GM12801 (cell line): ENCODE results near the gene SNX27.
A peak's percentile ranks its signal among the peaks of the same experiment; 100 is the strongest.

Source experiments
- CTCF ChIP-seq: IDR thresholded peaks from one replicate; pipeline ENCODE4 v1.5.1; 2011; ENCODE audit warnings: control low read depth; ENCODE audit not compliant: insufficient read length; ENCODE audit errors: extremely low read depth

Gene SNX27

GRCh38 chr1:151584780-151585179 is 27.1 kb upstream of the SNX27 start:
- TF ChIP-seq CTCF, result no peak

- no peak for TF ChIP-seq CTCF
Measured at GRCh38 chr1:151585622-151586021, 26.2 kb upstream of the SNX27 start.

GRCh38 chr1:151590961-151591360 is 20.9 kb upstream of the SNX27 start:
- no peak for TF ChIP-seq CTCF

GRCh38 chr1:151593730-151594129 is 18.1 kb upstream of the SNX27 start:
- TF ChIP-seq CTCF, result no peak

- peak; percentile 20 for TF ChIP-seq CTCF
Measured at GRCh38 chr1:151594143-151594625, 17.7 kb upstream of the SNX27 start.

GRCh38 chr1:151596166-151596953 is 15.5 kb upstream of the SNX27 start:
- no peak for TF ChIP-seq CTCF

GRCh38 chr1:151604291-151604690 is 7.6 kb upstream of the SNX27 start:
- no peak for TF ChIP-seq CTCF
